HepG2 (cell line): Measurements from ENCODE around the gene KIF19. TPM values are rescaled to one million over a fixed set of nuclear protein-coding genes. Genes with fewer than 3 reads are reported as not detected.

ENCODE experiments used
- CBX2 ChIP-seq, 2 experiments: fragments of 200-600 bp in 1 of 2; sonication (generic); formaldehyde crosslinking in 1 of 2; IDR thresholded peaks; 2 replicates each; pipeline versions ENCODE4 v1.7.0 to v1.8.1; 2018 to 2022; ENCODE audit warnings: low read depth in 2 of 2, low read length in 1 of 2, mild to moderate bottlenecking in 1 of 2, missing genetic modification reagents in 1 of 2
- GFI1 ChIP-seq: sonication (generic); formaldehyde crosslinking; IDR thresholded peaks from 2 replicates; pipeline ENCODE4 v1.5.0; 2020; ENCODE audit warnings: missing genetic modification reagents, mild to moderate bottlenecking, borderline replicate concordance
- MLLT10 ChIP-seq: sonication (generic); formaldehyde crosslinking; IDR thresholded peaks from 2 replicates; pipeline ENCODE4 v1.4.0; 2020; ENCODE audit warnings: missing genetic modification reagents
- SAFB2 ChIP-seq: sonication (generic); formaldehyde crosslinking; IDR thresholded peaks from 2 replicates; pipeline ENCODE4 v1.5.1; 2020; ENCODE audit warnings: missing genetic modification reagents, low read depth, mild to moderate bottlenecking, borderline replicate concordance
- SCMH1 ChIP-seq: sonication (generic); formaldehyde crosslinking; IDR thresholded peaks from 2 replicates; pipeline ENCODE4 v1.9.0; 2021; ENCODE audit warnings: missing genetic modification reagents, mild to moderate bottlenecking, borderline replicate concordance
- TFAP4 ChIP-seq: sonication (generic); IDR thresholded peaks from 2 replicates; pipeline ENCODE4 v1.6.1; 2016; ENCODE audit warnings: low read depth, borderline replicate concordance
- WIZ ChIP-seq: sonication (generic); formaldehyde crosslinking; IDR thresholded peaks from 2 replicates; pipeline ENCODE4 v1.5.1; 2020; ENCODE audit warnings: mild to moderate bottlenecking, missing genetic modification reagents
- ZMYM2 ChIP-seq: sonication (generic); formaldehyde crosslinking; IDR thresholded peaks from 2 replicates; pipeline ENCODE4 v1.8.0; 2022; ENCODE audit warnings: mild to moderate bottlenecking, missing genetic modification reagents
- ZNF251 ChIP-seq: sonication (generic); formaldehyde crosslinking; IDR thresholded peaks from 2 replicates; pipeline ENCODE4 v1.9.0; 2021; ENCODE audit warnings: mild to moderate bottlenecking, missing genetic modification reagents
- ZNF713 ChIP-seq: sonication (generic); formaldehyde crosslinking; IDR thresholded peaks from 2 replicates; pipeline ENCODE4 v1.4.0; 2020; ENCODE audit warnings: mild to moderate bottlenecking, missing genetic modification reagents
- ZUFSP ChIP-seq: sonication (generic); formaldehyde crosslinking; IDR thresholded peaks from 2 replicates; pipeline ENCODE4 v1.9.0; 2021; ENCODE audit warnings: missing genetic modification reagents, mild to moderate bottlenecking, borderline replicate concordance
- ZZZ3 ChIP-seq: sonication (generic); formaldehyde crosslinking; IDR thresholded peaks from 2 replicates; pipeline ENCODE4 v1.4.0; 2020; ENCODE audit warnings: missing genetic modification reagents, mild to moderate bottlenecking, borderline replicate concordance
- polyA plus RNA-seq, 8 experiments: library from polyadenylated mRNA; depleted of rRNA in 3 of 8; stranded (reverse) in 7 of 8; unstranded in 1 of 8; fragments of >200 nt; fragmentation: Illumina TruSeq in 4 of 8; extraction: Trizol in 4 of 8; gene quantifications; 2 replicates each; pipeline versions ENCODE4 v1.2.1 to v1.2.3, GENCODE V29; 2011 to 2016; ENCODE audit warnings: low read depth in 4 of 8, missing spikeins in 1 of 8, mixed read lengths in 1 of 8; ENCODE audit not compliant: insufficient read depth in 1 of 8
- total RNA-seq, 5 experiments: library from RNA; depleted of rRNA; stranded (reverse); fragments of >200 nt; fragmentation: Illumina TruSeq; extraction: Trizol; gene quantifications; 2 replicates each; pipeline ENCODE4 v1.2.3, GENCODE V29; 2016; ENCODE audit warnings: low read depth in 1 of 5
- TF ChIP-seq, protein P1 (sequence below): sonication (generic); formaldehyde crosslinking; IDR thresholded peaks from 2 replicates; pipeline ENCODE4 v1.5.1; 2020; ENCODE audit warnings: mild to moderate bottlenecking, missing genetic modification reagents, borderline replicate concordance
- TF ChIP-seq, protein P2 (sequence below): sonication (generic); formaldehyde crosslinking; IDR thresholded peaks from 2 replicates; pipeline ENCODE4 v1.9.0; 2022; ENCODE audit warnings: low read depth, missing genetic modification reagents
- TF ChIP-seq, protein P3 (sequence below): sonication (generic); formaldehyde crosslinking; conservative IDR thresholded peaks from 2 replicates; pipeline ENCODE4 v1.4.0; 2020; ENCODE audit warnings: missing genetic modification reagents

Gene KIF19
- total and polyA plus RNA-seq, 2 of the 13 experiments (the other 11 are each of a cell fraction or from before 2014, with no cell fraction given), result not detected

DNA sequence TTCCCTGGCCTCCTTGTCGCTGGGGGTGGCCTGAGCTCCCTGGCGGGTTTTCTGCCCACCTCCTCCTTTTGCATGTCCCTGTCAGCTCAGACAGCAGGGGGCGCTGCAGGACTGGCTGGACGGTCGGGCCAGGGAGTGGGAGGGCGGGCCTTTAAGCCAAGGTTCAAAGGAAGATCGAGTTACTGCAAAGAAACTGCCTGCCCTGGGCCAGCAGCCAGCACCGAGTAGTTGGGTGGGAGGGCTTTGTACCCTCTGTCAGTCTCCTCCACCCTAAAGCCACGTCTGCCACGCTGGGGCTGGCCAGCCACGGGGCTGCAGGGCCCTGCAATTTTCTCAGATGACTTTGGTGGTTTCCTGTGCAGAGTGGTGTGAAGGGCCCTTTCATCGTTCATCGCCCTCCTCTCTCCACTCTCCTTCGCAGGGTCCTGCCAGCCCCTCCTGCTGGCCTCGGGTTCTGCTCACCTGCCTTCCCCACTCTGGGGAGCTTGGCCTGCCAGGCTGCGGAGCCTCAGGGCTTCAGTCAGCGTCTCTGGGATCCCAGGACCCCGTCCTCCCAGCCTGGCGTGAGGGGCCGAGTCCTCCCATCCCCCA, 53.6 kb downstream of the KIF19 start (continued):
- TF ChIP-seq ZUFSP (CRISPR knock-in tag) (no peak), CBX2 (IDR thresholded peaks at IDR 0.05; ENCODE audit: low read depth, low read length) (no peak), CBX2 (CRISPR knock-in tag; IDR thresholded peaks at IDR 0.05; ENCODE audit: low read depth) (no peak; the same call in 1 of the 2 replicates), MLLT10 (CRISPR knock-in tag) (no peak), ZNF251 (CRISPR knock-in tag) (no peak), ZNF713 (CRISPR knock-in tag) (no peak), SAFB2 (CRISPR knock-in tag) (no peak), ZMYM2 (CRISPR knock-in tag) (no peak), SCMH1 (CRISPR knock-in tag) (no peak), GFI1 (CRISPR knock-in tag) (no peak), TFAP4 (no peak), WIZ (CRISPR knock-in tag) (no peak), ZZZ3 (CRISPR knock-in tag) (no peak)
- TF ChIP-seq, protein P1, sequence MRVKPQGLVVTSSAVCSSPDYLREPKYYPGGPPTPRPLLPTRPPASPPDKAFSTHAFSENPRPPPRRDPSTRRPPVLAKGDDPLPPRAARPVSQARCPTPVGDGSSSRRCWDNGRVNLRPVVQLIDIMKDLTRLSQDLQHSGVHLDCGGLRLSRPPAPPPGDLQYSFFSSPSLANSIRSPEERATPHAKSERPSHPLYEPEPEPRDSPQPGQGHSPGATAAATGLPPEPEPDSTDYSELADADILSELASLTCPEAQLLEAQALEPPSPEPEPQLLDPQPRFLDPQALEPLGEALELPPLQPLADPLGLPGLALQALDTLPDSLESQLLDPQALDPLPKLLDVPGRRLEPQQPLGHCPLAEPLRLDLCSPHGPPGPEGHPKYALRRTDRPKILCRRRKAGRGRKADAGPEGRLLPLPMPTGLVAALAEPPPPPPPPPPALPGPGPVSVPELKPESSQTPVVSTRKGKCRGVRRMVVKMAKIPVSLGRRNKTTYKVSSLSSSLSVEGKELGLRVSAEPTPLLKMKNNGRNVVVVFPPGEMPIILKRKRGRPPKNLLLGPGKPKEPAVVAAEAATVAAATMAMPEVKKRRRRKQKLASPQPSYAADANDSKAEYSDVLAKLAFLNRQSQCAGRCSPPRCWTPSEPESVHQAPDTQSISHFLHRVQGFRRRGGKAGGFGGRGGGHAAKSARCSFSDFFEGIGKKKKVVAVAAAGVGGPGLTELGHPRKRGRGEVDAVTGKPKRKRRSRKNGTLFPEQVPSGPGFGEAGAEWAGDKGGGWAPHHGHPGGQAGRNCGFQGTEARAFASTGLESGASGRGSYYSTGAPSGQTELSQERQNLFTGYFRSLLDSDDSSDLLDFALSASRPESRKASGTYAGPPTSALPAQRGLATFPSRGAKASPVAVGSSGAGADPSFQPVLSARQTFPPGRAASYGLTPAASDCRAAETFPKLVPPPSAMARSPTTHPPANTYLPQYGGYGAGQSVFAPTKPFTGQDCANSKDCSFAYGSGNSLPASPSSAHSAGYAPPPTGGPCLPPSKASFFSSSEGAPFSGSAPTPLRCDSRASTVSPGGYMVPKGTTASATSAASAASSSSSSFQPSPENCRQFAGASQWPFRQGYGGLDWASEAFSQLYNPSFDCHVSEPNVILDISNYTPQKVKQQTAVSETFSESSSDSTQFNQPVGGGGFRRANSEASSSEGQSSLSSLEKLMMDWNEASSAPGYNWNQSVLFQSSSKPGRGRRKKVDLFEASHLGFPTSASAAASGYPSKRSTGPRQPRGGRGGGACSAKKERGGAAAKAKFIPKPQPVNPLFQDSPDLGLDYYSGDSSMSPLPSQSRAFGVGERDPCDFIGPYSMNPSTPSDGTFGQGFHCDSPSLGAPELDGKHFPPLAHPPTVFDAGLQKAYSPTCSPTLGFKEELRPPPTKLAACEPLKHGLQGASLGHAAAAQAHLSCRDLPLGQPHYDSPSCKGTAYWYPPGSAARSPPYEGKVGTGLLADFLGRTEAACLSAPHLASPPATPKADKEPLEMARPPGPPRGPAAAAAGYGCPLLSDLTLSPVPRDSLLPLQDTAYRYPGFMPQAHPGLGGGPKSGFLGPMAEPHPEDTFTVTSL (CRISPR knock-in tag), result no peak
- TF ChIP-seq, protein P2, sequence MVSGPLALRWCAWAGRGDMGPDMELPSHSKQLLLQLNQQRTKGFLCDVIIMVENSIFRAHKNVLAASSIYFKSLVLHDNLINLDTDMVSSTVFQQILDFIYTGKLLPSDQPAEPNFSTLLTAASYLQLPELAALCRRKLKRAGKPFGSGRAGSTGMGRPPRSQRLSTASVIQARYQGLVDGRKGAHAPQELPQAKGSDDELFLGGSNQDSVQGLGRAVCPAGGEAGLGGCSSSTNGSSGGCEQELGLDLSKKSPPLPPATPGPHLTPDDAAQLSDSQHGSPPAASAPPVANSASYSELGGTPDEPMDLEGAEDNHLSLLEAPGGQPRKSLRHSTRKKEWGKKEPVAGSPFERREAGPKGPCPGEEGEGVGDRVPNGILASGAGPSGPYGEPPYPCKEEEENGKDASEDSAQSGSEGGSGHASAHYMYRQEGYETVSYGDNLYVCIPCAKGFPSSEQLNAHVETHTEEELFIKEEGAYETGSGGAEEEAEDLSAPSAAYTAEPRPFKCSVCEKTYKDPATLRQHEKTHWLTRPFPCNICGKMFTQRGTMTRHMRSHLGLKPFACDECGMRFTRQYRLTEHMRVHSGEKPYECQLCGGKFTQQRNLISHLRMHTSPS (CRISPR knock-in tag), result no peak
- TF ChIP-seq, protein P3, sequence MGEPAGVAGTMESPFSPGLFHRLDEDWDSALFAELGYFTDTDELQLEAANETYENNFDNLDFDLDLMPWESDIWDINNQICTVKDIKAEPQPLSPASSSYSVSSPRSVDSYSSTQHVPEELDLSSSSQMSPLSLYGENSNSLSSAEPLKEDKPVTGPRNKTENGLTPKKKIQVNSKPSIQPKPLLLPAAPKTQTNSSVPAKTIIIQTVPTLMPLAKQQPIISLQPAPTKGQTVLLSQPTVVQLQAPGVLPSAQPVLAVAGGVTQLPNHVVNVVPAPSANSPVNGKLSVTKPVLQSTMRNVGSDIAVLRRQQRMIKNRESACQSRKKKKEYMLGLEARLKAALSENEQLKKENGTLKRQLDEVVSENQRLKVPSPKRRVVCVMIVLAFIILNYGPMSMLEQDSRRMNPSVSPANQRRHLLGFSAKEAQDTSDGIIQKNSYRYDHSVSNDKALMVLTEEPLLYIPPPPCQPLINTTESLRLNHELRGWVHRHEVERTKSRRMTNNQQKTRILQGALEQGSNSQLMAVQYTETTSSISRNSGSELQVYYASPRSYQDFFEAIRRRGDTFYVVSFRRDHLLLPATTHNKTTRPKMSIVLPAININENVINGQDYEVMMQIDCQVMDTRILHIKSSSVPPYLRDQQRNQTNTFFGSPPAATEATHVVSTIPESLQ (CRISPR knock-in tag), result no peak
